HepG2 (cell line): ENCODE results near the gene USP34. TPM values are rescaled to one million over a fixed set of nuclear protein-coding genes. Genes with fewer than 3 reads are reported as not detected.

ENCODE experiments used
- ATF1 ChIP-seq: IDR thresholded peaks from 2 replicates; pipeline ENCODE4 v1.6.1; 2016; ENCODE audit warnings: mild to moderate bottlenecking, control low read depth
- EED ChIP-seq: sonication (generic); formaldehyde crosslinking; IDR thresholded peaks from 2 replicates; pipeline ENCODE4 v1.5.0; 2020; ENCODE audit warnings: mild to moderate bottlenecking, missing genetic modification reagents
- EP300 ChIP-seq, 3 experiments: sonication (generic) in 1 of 3; formaldehyde crosslinking in 1 of 3; IDR thresholded peaks; 2 replicates each; pipeline versions ENCODE4 v1.5.1 to v1.6.1; 2011 to 2020; ENCODE audit warnings: low read depth in 2 of 3, low read length in 2 of 3, borderline replicate concordance in 1 of 3, improper control_type of control experiment in 1 of 3, mild to moderate bottlenecking in 1 of 3, missing genetic modification reagents in 1 of 3, moderate library complexity in 1 of 3
- FIP1L1 ChIP-seq: fragments of 200-400 bp; formaldehyde crosslinking; IDR thresholded peaks from 2 replicates; pipeline ENCODE4 v1.6.1; 2018; ENCODE audit warnings: low read depth, mild to moderate bottlenecking, low read length, moderate library complexity, borderline replicate concordance; ENCODE audit not compliant: insufficient read depth
- FOXA1 ChIP-seq, 2 experiments: fragments of 450-650 bp in 1 of 2; sonication (generic) in 1 of 2; formaldehyde crosslinking in 1 of 2; IDR thresholded peaks; 2 replicates each; pipeline versions ENCODE4 v1.4.0 to v1.6.1; 2016 to 2020; ENCODE audit warnings: missing genetic modification reagents in 1 of 2
- KDM1A ChIP-seq: IDR thresholded peaks from 2 replicates; pipeline ENCODE4 v1.6.1; 2016; ENCODE audit warnings: missing compliant biosample characterization
- LCORL ChIP-seq, 2 experiments: fragments of 450-650 bp in 1 of 2; sonication (generic) in 1 of 2; formaldehyde crosslinking in 1 of 2; IDR thresholded peaks; 2 replicates each; pipeline versions ENCODE4 v1.5.0 to v1.6.1; 2017 to 2020; ENCODE audit warnings: antibody characterized with exemption in 1 of 2, missing genetic modification reagents in 1 of 2
- MTERF4 ChIP-seq: sonication (generic); formaldehyde crosslinking; IDR thresholded peaks from 2 replicates; pipeline ENCODE4 v1.8.0; 2023; ENCODE audit warnings: mild to moderate bottlenecking, missing genetic modification reagents
- NFYB ChIP-seq: sonication (generic); formaldehyde crosslinking; IDR thresholded peaks from 2 replicates; pipeline ENCODE4 v1.4.0; 2020; ENCODE audit warnings: missing genetic modification reagents
- NR2F6 ChIP-seq, 2 experiments: IDR thresholded peaks; 2 replicates each; pipeline ENCODE4 v1.6.1; 2016; ENCODE audit warnings: antibody characterized with exemption in 1 of 2, mild to moderate bottlenecking in 1 of 2
- REL ChIP-seq: sonication (generic); formaldehyde crosslinking; conservative IDR thresholded peaks from 2 replicates; pipeline ENCODE4 v1.8.0; 2022; ENCODE audit warnings: mild to moderate bottlenecking, missing genetic modification reagents, moderate library complexity
- SRSF1 ChIP-seq: fragments of 200-400 bp; formaldehyde crosslinking; optimal IDR thresholded peaks from 2 replicates; pipeline ENCODE3; 2017; ENCODE audit warnings: mild to moderate bottlenecking, low read depth, low read length, moderate library complexity
- TBP ChIP-seq: sonication (generic); formaldehyde crosslinking; IDR thresholded peaks from 2 replicates; pipeline ENCODE4 v1.5.0; 2020; ENCODE audit warnings: missing genetic modification reagents
- TSC22D2 ChIP-seq: sonication (generic); formaldehyde crosslinking; IDR thresholded peaks from 2 replicates; pipeline ENCODE4 v1.5.1; 2020; ENCODE audit warnings: missing genetic modification reagents, mild to moderate bottlenecking, borderline replicate concordance
- ZFP1 ChIP-seq: IDR thresholded peaks from 2 replicates; pipeline ENCODE4 v1.6.1; 2016
- ZFX ChIP-seq: sonication (generic); formaldehyde crosslinking; IDR thresholded peaks from 2 replicates; pipeline ENCODE4 v1.4.0; 2020; ENCODE audit warnings: mild to moderate bottlenecking, low read depth, missing genetic modification reagents, moderate library complexity
- ZMYM3 ChIP-seq: sonication (generic); formaldehyde crosslinking; IDR thresholded peaks from 2 replicates; pipeline ENCODE4 v1.5.1; 2020; ENCODE audit warnings: mild to moderate bottlenecking, missing genetic modification reagents
- ZNF382 ChIP-seq: sonication (generic); formaldehyde crosslinking; IDR thresholded peaks from 2 replicates; pipeline ENCODE4 v1.5.0; 2020; ENCODE audit warnings: missing genetic modification reagents, mild to moderate bottlenecking, borderline replicate concordance
- ZNF484 ChIP-seq: sonication (generic); formaldehyde crosslinking; IDR thresholded peaks from 2 replicates; pipeline ENCODE4 v1.5.1; 2020; ENCODE audit warnings: mild to moderate bottlenecking, low read depth, missing genetic modification reagents, borderline replicate concordance
- ZNF543 ChIP-seq: sonication (generic); formaldehyde crosslinking; IDR thresholded peaks from 2 replicates; pipeline ENCODE4 v1.4.0; 2020; ENCODE audit warnings: mild to moderate bottlenecking, missing genetic modification reagents
- ZNF557 ChIP-seq: sonication (generic); formaldehyde crosslinking; IDR thresholded peaks from 2 replicates; pipeline ENCODE4 v1.4.0; 2020; ENCODE audit warnings: missing genetic modification reagents
- ZNF746 ChIP-seq: sonication (generic); formaldehyde crosslinking; IDR thresholded peaks from 2 replicates; pipeline ENCODE4 v1.8.0; 2022; ENCODE audit warnings: mild to moderate bottlenecking, missing genetic modification reagents
- ZNF773 ChIP-seq: sonication (generic); formaldehyde crosslinking; IDR thresholded peaks from 2 replicates; pipeline ENCODE4 v1.4.0; 2020; ENCODE audit warnings: missing genetic modification reagents, borderline replicate concordance
- ZNF841 ChIP-seq: sonication (generic); formaldehyde crosslinking; IDR thresholded peaks from 2 replicates; pipeline ENCODE4 v1.8.1; 2023; ENCODE audit warnings: missing genetic modification reagents, borderline replicate concordance
- ZNF850 ChIP-seq: sonication (generic); formaldehyde crosslinking; conservative IDR thresholded peaks from 2 replicates; pipeline ENCODE4 v1.9.0; 2021; ENCODE audit warnings: mild to moderate bottlenecking, missing genetic modification reagents
- ZXDC ChIP-seq: sonication (generic); formaldehyde crosslinking; IDR thresholded peaks from 2 replicates; pipeline ENCODE4 v1.5.0; 2020; ENCODE audit warnings: mild to moderate bottlenecking, missing genetic modification reagents
- polyA plus RNA-seq, 8 experiments: library from polyadenylated mRNA; depleted of rRNA in 3 of 8; stranded (reverse) in 7 of 8; unstranded in 1 of 8; fragments of >200 nt; fragmentation: Illumina TruSeq in 4 of 8; extraction: Trizol in 4 of 8; gene quantifications; 2 replicates each; pipeline versions ENCODE4 v1.2.1 to v1.2.3, GENCODE V29; 2011 to 2016; ENCODE audit warnings: low read depth in 4 of 8, missing spikeins in 1 of 8, mixed read lengths in 1 of 8; ENCODE audit not compliant: insufficient read depth in 1 of 8
- total RNA-seq, 5 experiments: library from RNA; depleted of rRNA; stranded (reverse); fragments of >200 nt; fragmentation: Illumina TruSeq; extraction: Trizol; gene quantifications; 2 replicates each; pipeline ENCODE4 v1.2.3, GENCODE V29; 2016; ENCODE audit warnings: low read depth in 1 of 5

Gene USP34
- total and polyA plus RNA-seq, 2 of the 13 experiments (the other 11 are each of a cell fraction or from before 2014, with no cell fraction given), result 99.2 to 100 TPM

- TF ChIP-seq ATF1 (no peak), TBP (CRISPR knock-in tag) (no peak), ZNF543 (CRISPR knock-in tag) (peak; percentile 41; the same call in 1 of the 2 replicates), TSC22D2 (no peak), NR2F6 (IDR thresholded peaks at IDR 0.05) (no peak), NR2F6 (CRISPR knock-in tag; IDR thresholded peaks at IDR 0.05) (no peak; the same call in 1 of the 2 replicates), FIP1L1 (peak; percentile 67; the same call in 1 of the 2 replicates), ZFX (CRISPR knock-in tag) (peak; percentile 88), ZNF484 (CRISPR knock-in tag) (no peak), NFYB (CRISPR knock-in tag) (no peak; the same call in 1 of the 2 replicates), ZNF557 (CRISPR knock-in tag) (0 out of 2 replicates have a peak, but pooled peaks have one; percentile 34), ZNF773 (no peak), ZMYM3 (peak; percentile 63), ZNF382 (CRISPR knock-in tag) (no peak), LCORL (IDR thresholded peaks at IDR 0.05) (no peak), LCORL (CRISPR knock-in tag; IDR thresholded peaks at IDR 0.05) (peak; percentile 83), SRSF1 (peak; percentile 91), ZFP1 (CRISPR knock-in tag) (peak; percentile 38; the same call in 1 of the 2 replicates), FOXA1 (IDR thresholded peaks at IDR 0.05) (no peak), FOXA1 (CRISPR knock-in tag; IDR thresholded peaks at IDR 0.05) (peak; percentile 4; the same call in 1 of the 2 replicates), ZXDC (CRISPR knock-in tag) (peak; percentile 86; the same call in 1 of the 2 replicates), ZNF746 (CRISPR knock-in tag) (peak; percentile 96), EED (CRISPR knock-in tag) (no peak; the same call in 1 of the 2 replicates), ZNF850 (CRISPR knock-in tag) (no peak), MTERF4 (CRISPR knock-in tag) (peak; percentile 98), ZNF841 (CRISPR knock-in tag) (no peak), EP300 (IDR thresholded peaks at IDR 0.05; ENCODE audit: low read depth in 2 of 2, low read length in 2 of 2) (0 out of 4 replicates have a peak, but pooled peaks of 1 of the 2 experiments have one; percentile 13), EP300 (CRISPR knock-in tag; IDR thresholded peaks at IDR 0.05; ENCODE audit: borderline replicate concordance) (peak; percentile 46; the same call in 1 of the 2 replicates), REL (CRISPR knock-in tag) (peak; percentile 75; the same call in 1 of the 2 replicates), KDM1A (no peak)
These were observed at the start of gene USP34 (continued) for GRCh38 chr2:61470965-61471904.
